VCaP (cell line): Measurements from ENCODE around the gene HYPK.

Experiments used
- H3K27ac ChIP-seq: fragments of 450-650 bp; 2 replicates; pipeline ENCODE4 v1.5.1; 2017
- TF ChIP-seq, protein P1 (sequence below): fragments of 450-650 bp; conservative IDR thresholded peaks from 2 replicates; pipeline ENCODE4 v1.5.1; 2017; ENCODE audit warnings: mild to moderate bottlenecking, moderate library complexity

Gene HYPK

DNA sequence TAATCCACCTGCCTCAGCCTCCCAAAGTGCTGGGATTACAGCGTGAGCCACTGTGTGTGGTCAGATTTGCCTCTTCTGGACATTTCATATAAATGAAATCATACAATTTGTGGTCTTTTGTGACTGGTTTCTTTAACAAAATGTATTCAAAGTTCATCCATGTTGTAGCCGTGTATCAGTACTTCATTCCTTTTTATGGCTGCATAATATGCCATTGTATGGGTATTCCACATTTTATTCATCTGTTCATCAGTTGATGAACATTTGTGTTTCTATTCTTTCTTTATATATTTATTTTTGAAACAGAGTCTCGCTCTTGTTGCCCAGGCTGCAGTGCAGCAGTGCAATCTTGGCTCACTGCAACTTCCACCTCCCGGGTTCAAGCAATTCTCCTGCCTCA, 52.2 kb downstream of the HYPK start:
- TF ChIP-seq, protein P1, sequence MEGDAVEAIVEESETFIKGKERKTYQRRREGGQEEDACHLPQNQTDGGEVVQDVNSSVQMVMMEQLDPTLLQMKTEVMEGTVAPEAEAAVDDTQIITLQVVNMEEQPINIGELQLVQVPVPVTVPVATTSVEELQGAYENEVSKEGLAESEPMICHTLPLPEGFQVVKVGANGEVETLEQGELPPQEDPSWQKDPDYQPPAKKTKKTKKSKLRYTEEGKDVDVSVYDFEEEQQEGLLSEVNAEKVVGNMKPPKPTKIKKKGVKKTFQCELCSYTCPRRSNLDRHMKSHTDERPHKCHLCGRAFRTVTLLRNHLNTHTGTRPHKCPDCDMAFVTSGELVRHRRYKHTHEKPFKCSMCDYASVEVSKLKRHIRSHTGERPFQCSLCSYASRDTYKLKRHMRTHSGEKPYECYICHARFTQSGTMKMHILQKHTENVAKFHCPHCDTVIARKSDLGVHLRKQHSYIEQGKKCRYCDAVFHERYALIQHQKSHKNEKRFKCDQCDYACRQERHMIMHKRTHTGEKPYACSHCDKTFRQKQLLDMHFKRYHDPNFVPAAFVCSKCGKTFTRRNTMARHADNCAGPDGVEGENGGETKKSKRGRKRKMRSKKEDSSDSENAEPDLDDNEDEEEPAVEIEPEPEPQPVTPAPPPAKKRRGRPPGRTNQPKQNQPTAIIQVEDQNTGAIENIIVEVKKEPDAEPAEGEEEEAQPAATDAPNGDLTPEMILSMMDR, result no peak
- H3K27ac ChIP-seq, result no peak overlapping the region
